Neuronal stem cell (in vitro differentiated cells): ENCODE results near the gene EML1.

Source experiments
- DNase-seq: peaks from one replicate; pipeline ENCODE4 v3.0.0-alpha.2; 2013; ENCODE audit warnings: low spot score
- H2AFZ ChIP-seq: one replicate; pipeline ENCODE4 v1.6.1; 2013; ENCODE audit warnings: mild to moderate bottlenecking, low read length, inconsistent platforms
- H2AK5ac ChIP-seq: 2 replicates; pipeline ENCODE4 v1.6.1; 2013; ENCODE audit warnings: low read depth, mild to moderate bottlenecking, inconsistent platforms, low read length, moderate library complexity, mixed read lengths
- H2BK120ac ChIP-seq: 2 replicates; pipeline ENCODE4 v1.6.1; 2013; ENCODE audit warnings: low read depth, mild to moderate bottlenecking, inconsistent platforms, low read length, moderate library complexity, mixed read lengths
- H2BK12ac ChIP-seq: one replicate; pipeline ENCODE4 v1.6.1; 2013; ENCODE audit warnings: low read length, inconsistent platforms
- H2BK15ac ChIP-seq: 2 replicates; pipeline ENCODE4 v1.6.1; 2013; ENCODE audit warnings: mild to moderate bottlenecking, low read length, inconsistent platforms, mixed read lengths
- H2BK5ac ChIP-seq: one replicate; pipeline ENCODE4 v1.6.1; 2013; ENCODE audit warnings: inconsistent platforms, mild to moderate bottlenecking, low read length, moderate library complexity
- H3K14ac ChIP-seq: one replicate; pipeline ENCODE4 v1.6.1; 2013; ENCODE audit warnings: low read length, inconsistent platforms
- H3K18ac ChIP-seq: 2 replicates; pipeline ENCODE4 v1.6.1; 2013; ENCODE audit warnings: low read length, inconsistent platforms
- H3K23ac ChIP-seq: 2 replicates; pipeline ENCODE4 v1.6.1; 2013; ENCODE audit warnings: low read depth, mild to moderate bottlenecking, mixed read lengths, low read length, inconsistent platforms; ENCODE audit not compliant: poor library complexity
- H3K27ac ChIP-seq: replicated peaks from 3 replicates; pipeline ENCODE4 v1.5.1; 2013; ENCODE audit warnings: low read length, inconsistent platforms
- H3K27me3 ChIP-seq, 3 experiments: 2 replicates each; pipeline ENCODE4 v1.6.1; 2013; ENCODE audit warnings: low read length in 3 of 3, mild to moderate bottlenecking in 2 of 3, inconsistent platforms in 1 of 3, low read depth in 1 of 3, mixed read lengths in 1 of 3, moderate library complexity in 1 of 3; ENCODE audit not compliant: control insufficient read depth in 3 of 3, insufficient read depth in 3 of 3
- H3K36me3 ChIP-seq, 2 donors: replicated peaks in 1 of 2; 2 replicates each; pipeline ENCODE4 v1.6.1; 2013; ENCODE audit warnings: low read length in 2 of 2; ENCODE audit not compliant: control insufficient read depth in 2 of 2, insufficient read depth in 2 of 2
- H3K4ac ChIP-seq: 2 replicates; pipeline ENCODE4 v1.6.1; 2013; ENCODE audit warnings: inconsistent platforms, mild to moderate bottlenecking, low read length, moderate library complexity
- H3K4me1 ChIP-seq, 2 donors: 1 replicate in 1 of 2; 2 replicates in 1 of 2; pipeline ENCODE4 v1.6.1; 2013; ENCODE audit warnings: low read length in 2 of 2, low read depth in 1 of 2; ENCODE audit not compliant: control insufficient read depth in 2 of 2, insufficient read depth in 1 of 2
- H3K4me2 ChIP-seq: one replicate; pipeline ENCODE4 v1.6.1; 2013; ENCODE audit warnings: mild to moderate bottlenecking, low read length, inconsistent platforms; ENCODE audit not compliant: insufficient read depth, poor library complexity, severe bottlenecking
- H3K4me3 ChIP-seq, 2 donors: 2 replicates each; pipeline ENCODE4 v1.5.1; 2013; ENCODE audit warnings: low read length in 2 of 2, mild to moderate bottlenecking in 2 of 2, inconsistent platforms in 1 of 2, moderate library complexity in 1 of 2
- H3K79me1 ChIP-seq: one replicate; pipeline ENCODE4 v1.6.1; 2013; ENCODE audit warnings: low read depth, mild to moderate bottlenecking, inconsistent platforms, low read length, moderate library complexity
- H3K9ac ChIP-seq: one replicate; pipeline ENCODE4 v1.6.1; 2013; ENCODE audit warnings: mild to moderate bottlenecking, low read depth, low read length, inconsistent platforms; ENCODE audit not compliant: poor library complexity
- H3K9me3 ChIP-seq, 2 donors: replicated peaks in 1 of 2; 2 replicates each; pipeline versions ENCODE3 to v1.6.1; 2013; ENCODE audit warnings: low read length in 2 of 2, mild to moderate bottlenecking in 2 of 2, inconsistent platforms in 1 of 2, low read depth in 1 of 2, mixed read lengths in 1 of 2, moderate library complexity in 1 of 2; ENCODE audit not compliant: control insufficient read depth in 2 of 2, insufficient read depth in 1 of 2
- H4K8ac ChIP-seq: one replicate; pipeline ENCODE4 v1.6.1; 2013; ENCODE audit warnings: low read depth, mild to moderate bottlenecking, inconsistent platforms, low read length, moderate library complexity
- H4K91ac ChIP-seq: one replicate; pipeline ENCODE4 v1.6.1; 2013; ENCODE audit warnings: low read length, low read depth, mild to moderate bottlenecking, inconsistent platforms; ENCODE audit not compliant: poor library complexity
- WGBS, 2 donors: extraction: QIAGEN DNeasy Blood & Tissue Kit; methylation state at CpG; one replicate each; pipeline ENCODE4 v1.1.7; 2013; ENCODE audit warnings: missing lambda C conversion rate in 2 of 2, mixed read lengths in 1 of 2; ENCODE audit not compliant: insufficient read length in 2 of 2, insufficient replicate concordance in 1 of 2; ENCODE audit errors: extremely low coverage in 2 of 2; 5-methylcytosine and 5-hydroxymethylcytosine counted together

The EML1 gene

GRCh38 chr14:99870617-99871016 lies 77.4 kb downstream of the EML1 start:
- Histone ChIP-seq H3K9me3 (peaks cover 7 to 21% of the 10 kb centered on the region in 2 donors), H3K4me2 (no peak overlapping the region), H3K14ac (no peak overlapping the region), H3K4ac (no peak overlapping the region), H3K4me1 (peaks cover 13 to 17% of the 10 kb centered on the region in 2 donors), H2AFZ (no peak overlapping the region), H3K27ac (no peak overlapping the region), H3K4me3 (no peak overlapping the region), H3K79me1 (no peaks in the 10 kb centered on the region), H2BK120ac (no peak overlapping the region), H3K23ac (no peak overlapping the region), H4K8ac (no peak overlapping the region), H4K91ac (no peak overlapping the region), H2BK5ac (no peak overlapping the region), H2BK12ac (no peak overlapping the region), H2BK15ac (no peak overlapping the region), H3K27me3 (no peaks in the 10 kb centered on the region), H3K36me3 (peaks cover 7 to 19% of the 10 kb centered on the region in 2 donors), H3K18ac (no peak overlapping the region), H2AK5ac (no peak overlapping the region), H3K9ac (no peak overlapping the region)
- no peak for DNase-seq
- WGBS, 2 donors: no CpG with 5 or more reads among the region's 3 CpGs

GRCh38 chr14:99871771-99872170 lies 78.6 kb downstream of the EML1 start:
- Histone ChIP-seq H3K4me1 (peaks cover 21% of the 10 kb centered on the region in 2 donors), H4K91ac (no peak overlapping the region), H2BK120ac (no peak overlapping the region), H2BK5ac (no peak overlapping the region), H3K27ac (peak overlapping the region; percentile 43), H2BK15ac (no peak overlapping the region), H3K14ac (no peak overlapping the region), H3K9ac (no peak overlapping the region), H3K9me3 (peaks cover 5 to 10% of the 10 kb centered on the region in 2 donors), H2AK5ac (no peak overlapping the region), H3K27me3 (no peaks in the 10 kb centered on the region), H3K23ac (no peak overlapping the region), H3K4ac (no peak overlapping the region), H2BK12ac (no peak overlapping the region), H3K18ac (no peak overlapping the region), H2AFZ (no peak overlapping the region), H3K36me3 (peaks cover 4 to 8% of the 10 kb centered on the region in 2 donors), H3K79me1 (no peaks in the 10 kb centered on the region), H3K4me3 (no peak overlapping the region), H3K4me2 (no peak overlapping the region), H4K8ac (no peak overlapping the region)
- DNase-seq: no peak
- no CpG with 5 or more reads among the region's 11 CpGs for WGBS, 2 donors

DNA sequence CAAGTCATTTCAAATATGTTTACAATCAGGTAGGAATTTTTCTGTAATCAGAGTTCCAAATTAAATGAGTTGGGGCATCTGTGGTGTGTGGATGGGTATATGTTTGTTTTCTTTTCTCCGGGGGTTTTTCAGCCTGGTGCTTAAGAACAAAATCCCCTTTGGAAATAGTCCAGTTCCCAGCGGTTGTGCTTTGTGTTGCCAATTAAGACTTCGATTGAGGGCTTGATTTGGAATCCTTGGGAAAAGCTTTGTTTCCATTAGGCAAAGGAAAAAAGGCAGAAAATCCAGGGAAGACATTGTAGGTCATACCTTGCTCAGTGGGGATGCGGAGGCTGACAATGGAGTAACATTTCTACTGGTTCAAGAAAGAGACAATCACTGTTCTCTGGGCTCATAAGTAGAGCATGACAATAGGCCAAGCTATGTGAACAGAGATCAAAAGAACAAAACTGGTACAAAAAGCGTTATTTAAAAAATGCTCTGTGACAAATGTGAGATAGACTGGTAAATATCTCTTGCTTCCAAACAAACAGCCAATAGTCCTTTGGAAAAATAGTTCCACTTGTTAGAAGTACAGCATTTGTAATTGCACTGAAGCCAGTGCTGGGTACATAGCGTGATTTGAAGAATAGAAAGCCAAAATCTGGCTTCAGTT lies 79.7 kb downstream of the EML1 start:
- Histone ChIP-seq H3K9me3 (peaks cover 2 to 3% of the 10 kb centered on the region in 2 donors), H3K4me2 (no peak overlapping the region)

DNA sequence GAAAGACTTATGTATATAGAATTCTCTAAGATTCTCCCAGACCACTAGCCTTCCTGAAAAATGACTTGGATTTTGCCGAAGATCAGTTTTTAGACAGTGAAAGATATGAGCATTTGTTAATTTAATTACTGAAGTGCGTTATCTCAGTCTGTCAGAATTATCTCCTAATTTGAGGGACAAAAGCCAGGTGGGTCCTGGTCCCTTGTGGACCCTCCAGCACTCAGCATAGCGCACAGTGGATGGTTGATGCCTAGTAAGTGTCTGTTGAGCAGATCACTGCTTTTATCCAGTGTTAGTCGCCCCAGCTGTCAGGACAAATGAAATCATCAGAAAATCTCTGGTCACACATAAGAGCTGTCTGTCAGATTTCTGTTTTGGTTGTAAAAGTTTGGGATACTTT lies 80.4 kb downstream of the EML1 start:
- Histone ChIP-seq H3K23ac (no peak overlapping the region), H3K4me1 (peaks cover 21% of the 10 kb centered on the region in 2 donors), H3K36me3 (peaks cover 6 to 9% of the 10 kb centered on the region in 2 donors)

More for the DNA sequence above, 79.7 kb downstream of the EML1 start:
- Histone ChIP-seq H3K36me3 (peaks cover 3% of the 10 kb centered on the region in 2 donors), H3K4me1 (peaks cover 21% of the 10 kb centered on the region in 2 donors), H3K18ac (no peak overlapping the region), H3K79me1 (peaks cover 2% of the 10 kb centered on the region), H3K9ac (no peak overlapping the region), H3K27me3 (no peaks in the 10 kb centered on the region), H3K23ac (no peak overlapping the region), H3K4me3 (no peak overlapping the region), H4K91ac (no peak overlapping the region), H3K4ac (no peak overlapping the region), H2BK15ac (no peak overlapping the region), H3K27ac (no peak overlapping the region), H4K8ac (no peak overlapping the region), H2BK5ac (no peak overlapping the region), H2AK5ac (no peak overlapping the region), H2AFZ (no peak overlapping the region), H2BK120ac (no peak overlapping the region), H3K14ac (no peak overlapping the region), H2BK12ac (no peak overlapping the region)
- DNase-seq: peak; percentile 84
- no CpG with 5 or more reads among the region's 6 CpGs for WGBS, 2 donors

More for the DNA sequence above, 80.4 kb downstream of the EML1 start:
- Histone ChIP-seq H3K9ac (no peak overlapping the region), H2BK12ac (peak overlapping the region; percentile 41), H3K4me3 (no peak overlapping the region), H2AFZ (no peak overlapping the region), H3K4me2 (no peak overlapping the region), H3K4ac (no peak overlapping the region), H3K79me1 (peaks cover 2% of the 10 kb centered on the region), H4K8ac (no peak overlapping the region), H3K27me3 (no peaks in the 10 kb centered on the region), H3K9me3 (peaks cover 2 to 3% of the 10 kb centered on the region in 2 donors), H2BK120ac (no peak overlapping the region), H4K91ac (no peak overlapping the region), H3K27ac (no peak overlapping the region), H2BK15ac (no peak overlapping the region), H2BK5ac (no peak overlapping the region), H3K14ac (no peak overlapping the region), H3K18ac (no peak overlapping the region), H2AK5ac (no peak overlapping the region)
- DNase-seq: no peak
- no CpG with 5 or more reads among the region's 4 CpGs for WGBS, 2 donors
